Peyer's patch (tissue), 4 donors: ENCODE measurements around the gene EPB41L1. TPM values are rescaled to one million over a fixed set of nuclear protein-coding genes. Genes with fewer than 3 reads are reported as not detected.

Experiments used
- DNase-seq, 3 donors: peaks; one replicate each; pipeline ENCODE4 v3.0.0-alpha.2; 2017 to 2019
- H3K27ac ChIP-seq, 4 donors: fragments of 200-600 bp; sonication (generic); one replicate each; pipeline ENCODE4 v1.5.1; 2016 to 2019
- H3K27me3 ChIP-seq, 2 donors: fragments of 200-600 bp; sonication (generic); one replicate each; pipeline ENCODE4 v1.5.1; 2019
- H3K36me3 ChIP-seq, 3 donors: fragments of 200-600 bp; sonication (generic); one replicate each; pipeline ENCODE4 v1.5.1; 2016 to 2019
- H3K4me1 ChIP-seq, 4 donors: fragments of 200-600 bp; sonication (generic); one replicate each; pipeline ENCODE4 v1.5.1; 2016 to 2019
- H3K4me3 ChIP-seq, 4 donors: fragments of 200-600 bp; sonication (generic); 1 replicate in 3 of 4; 2 replicates in 1 of 4; pipeline ENCODE4 v1.5.1; 2016 to 2019; ENCODE audit warnings: mild to moderate bottlenecking in 1 of 4
- H3K9me3 ChIP-seq, 4 donors: fragments of 200-600 bp; sonication (generic); one replicate each; pipeline ENCODE4 v1.5.1; 2016 to 2019; ENCODE audit warnings: mild to moderate bottlenecking in 1 of 4
- POLR2A ChIP-seq, 2 donors: fragments of 450-650 bp; IDR thresholded peaks; one replicate each; pipeline ENCODE4 v1.5.1; 2017; ENCODE audit warnings: antibody characterized with exemption in 2 of 2, mild to moderate bottlenecking in 2 of 2, moderate library complexity in 2 of 2
- total RNA-seq, 4 donors: library from RNA; depleted of rRNA; stranded (reverse); fragments of >200 nt; gene quantifications; one replicate each; pipeline ENCODE4 v1.1.0, GENCODE V29; 2016
- TF ChIP-seq, protein P1 (sequence below), 6 experiments: fragments of 450-650 bp in 4 of 6; fragments of 200-600 bp in 2 of 6; sonication (generic) in 1 of 6; IDR thresholded peaks; one replicate each; pipeline ENCODE4 v1.5.1; 2017 to 2019; ENCODE audit warnings: antibody characterized with exemption in 6 of 6, mild to moderate bottlenecking in 3 of 6, moderate library complexity in 1 of 6

Gene EPB41L1
- total RNA-seq, 4 donors from 2014 or later = 23.1 to 104 (median 57.2) TPM

DNA sequence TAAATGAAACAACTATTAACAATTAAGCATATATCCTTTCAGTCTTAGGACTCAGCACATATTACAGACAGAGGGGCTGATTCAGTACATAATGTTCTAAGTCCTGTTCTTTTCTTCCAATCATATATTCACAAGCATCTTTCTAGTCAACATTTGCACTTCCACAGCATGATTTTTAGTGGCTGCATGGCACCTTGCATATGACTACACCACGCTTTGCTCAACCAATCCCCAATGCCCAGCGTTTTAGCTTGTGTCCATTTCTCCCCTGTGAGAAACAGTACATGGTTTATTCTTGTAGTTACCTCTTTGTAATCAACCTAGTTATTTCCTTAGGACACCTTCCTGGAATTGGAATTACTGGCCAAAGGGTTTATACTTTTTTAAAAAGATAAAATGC lies 115.0 kb downstream of the EPB41L1 start:
- H3K36me3 ChIP-seq = no peaks in the 10 kb centered on the region
- no peak overlapping the region for H3K4me3 ChIP-seq
- H3K9me3 ChIP-seq = no peaks in the 10 kb centered on the region
- H3K27ac ChIP-seq = no peak overlapping the region
- no peaks in the 10 kb centered on the region for H3K4me1 ChIP-seq
- no peak for DNase-seq
- H3K27me3 ChIP-seq = no peaks in the 10 kb centered on the region
- TF ChIP-seq, protein P1, sequence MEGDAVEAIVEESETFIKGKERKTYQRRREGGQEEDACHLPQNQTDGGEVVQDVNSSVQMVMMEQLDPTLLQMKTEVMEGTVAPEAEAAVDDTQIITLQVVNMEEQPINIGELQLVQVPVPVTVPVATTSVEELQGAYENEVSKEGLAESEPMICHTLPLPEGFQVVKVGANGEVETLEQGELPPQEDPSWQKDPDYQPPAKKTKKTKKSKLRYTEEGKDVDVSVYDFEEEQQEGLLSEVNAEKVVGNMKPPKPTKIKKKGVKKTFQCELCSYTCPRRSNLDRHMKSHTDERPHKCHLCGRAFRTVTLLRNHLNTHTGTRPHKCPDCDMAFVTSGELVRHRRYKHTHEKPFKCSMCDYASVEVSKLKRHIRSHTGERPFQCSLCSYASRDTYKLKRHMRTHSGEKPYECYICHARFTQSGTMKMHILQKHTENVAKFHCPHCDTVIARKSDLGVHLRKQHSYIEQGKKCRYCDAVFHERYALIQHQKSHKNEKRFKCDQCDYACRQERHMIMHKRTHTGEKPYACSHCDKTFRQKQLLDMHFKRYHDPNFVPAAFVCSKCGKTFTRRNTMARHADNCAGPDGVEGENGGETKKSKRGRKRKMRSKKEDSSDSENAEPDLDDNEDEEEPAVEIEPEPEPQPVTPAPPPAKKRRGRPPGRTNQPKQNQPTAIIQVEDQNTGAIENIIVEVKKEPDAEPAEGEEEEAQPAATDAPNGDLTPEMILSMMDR (IDR thresholded peaks at IDR 0.05) = no peak
- no peak for TF ChIP-seq POLR2A (IDR thresholded peaks at IDR 0.05)

DNA sequence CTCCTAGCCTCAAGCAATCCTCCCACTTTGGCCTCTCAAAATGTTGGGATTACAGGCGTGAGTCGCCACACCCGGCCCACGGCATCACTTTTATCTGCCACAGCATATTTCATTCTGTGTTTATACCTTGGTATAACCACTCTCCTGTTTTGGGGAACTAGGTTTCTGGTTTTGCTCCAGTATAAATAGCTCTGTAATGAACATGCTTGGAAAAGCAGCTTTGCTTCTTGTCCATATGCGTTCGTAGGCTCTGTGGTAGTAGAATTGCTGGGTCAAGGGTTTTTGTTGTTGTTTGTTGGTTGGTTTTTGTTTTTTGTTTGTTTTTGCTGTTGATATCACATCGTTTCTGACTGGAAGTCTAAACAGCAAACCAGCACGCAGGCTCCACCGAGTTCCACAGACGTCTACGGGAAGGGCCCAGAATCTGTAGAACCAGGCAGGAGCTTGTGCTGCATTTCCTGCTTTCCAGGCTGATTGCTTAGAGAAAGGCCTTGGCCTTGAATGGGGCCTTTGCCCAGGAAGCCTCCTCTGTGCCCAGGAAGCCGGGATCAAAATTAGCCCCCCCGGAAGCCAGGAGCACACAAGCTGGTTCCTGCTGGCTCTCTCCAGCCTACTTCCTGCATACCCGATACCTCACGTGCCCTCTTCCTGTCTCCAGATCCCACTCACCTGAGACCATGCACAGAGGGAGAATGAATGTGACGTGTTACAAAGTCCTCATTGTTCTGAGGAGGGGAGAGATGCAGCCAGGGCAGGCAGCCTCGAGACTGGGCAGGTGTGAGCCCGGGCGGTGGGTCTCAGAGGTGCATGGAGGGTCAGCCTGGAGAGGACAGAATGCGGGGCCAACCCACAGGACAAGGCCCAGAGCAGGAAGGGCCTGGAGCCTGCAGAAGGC lies 116.5 kb downstream of the EPB41L1 start:
- Histone ChIP-seq H3K36me3 (no peaks in the 10 kb centered on the region), H3K4me3 (no peak overlapping the region), H3K9me3 (no peaks in the 10 kb centered on the region), H3K27me3 (no peaks in the 10 kb centered on the region), H3K27ac (no peak overlapping the region), H3K4me1 (no peaks in the 10 kb centered on the region)
- no peak for TF ChIP-seq POLR2A (IDR thresholded peaks at IDR 0.05)
- TF ChIP-seq, protein P1 (IDR thresholded peaks at IDR 0.05) = no peak
- DNase-seq = no peak

DNA sequence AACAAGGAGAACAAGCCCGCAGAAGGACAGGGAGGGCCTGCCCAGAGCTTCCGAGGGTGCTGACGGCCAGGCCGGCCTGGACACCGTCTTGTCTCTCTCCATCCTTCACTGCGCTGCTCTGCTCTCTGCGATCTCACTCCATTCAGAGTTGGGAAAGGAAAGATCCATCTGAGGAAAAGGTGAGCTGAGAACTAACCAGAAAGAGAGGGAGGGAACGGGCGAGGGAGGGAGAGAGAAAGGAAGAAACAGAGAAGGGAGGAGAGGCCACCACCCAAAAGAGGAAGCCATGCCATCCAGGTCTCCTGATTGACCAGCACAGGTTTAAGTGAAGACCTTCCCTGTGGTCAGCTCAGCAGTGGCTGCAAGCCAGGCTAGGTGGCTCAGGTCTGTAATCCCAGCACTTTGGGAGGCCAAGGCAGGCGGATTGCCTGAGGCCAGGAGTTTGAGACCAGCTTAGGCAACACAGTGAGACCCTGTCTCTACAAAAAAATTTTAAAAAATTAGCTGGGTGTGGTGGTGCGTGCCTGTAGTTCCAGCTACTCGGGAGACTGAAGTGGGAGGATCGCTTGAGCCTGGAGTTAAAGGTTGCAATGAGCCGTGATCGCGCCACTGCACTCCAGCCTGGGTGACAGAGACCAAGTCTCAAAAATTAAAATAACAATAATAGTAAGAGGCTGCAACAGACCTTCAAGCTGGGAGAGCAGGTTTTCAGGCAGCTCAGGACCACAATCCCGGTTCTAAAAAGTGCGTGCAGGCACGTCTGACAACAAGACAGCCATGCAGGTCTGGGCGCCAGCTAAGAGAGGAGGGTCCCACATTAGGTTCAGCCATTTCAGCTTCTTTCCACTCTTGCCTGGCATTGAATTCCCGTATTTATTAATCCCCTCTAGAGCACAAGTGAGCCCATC lies 117.4 kb downstream of the EPB41L1 start:
- H3K36me3 ChIP-seq = no peaks in the 10 kb centered on the region
- no peak for DNase-seq
- H3K27me3 ChIP-seq = no peaks in the 10 kb centered on the region
- no peaks in the 10 kb centered on the region for H3K4me1 ChIP-seq
- no peak overlapping the region for H3K4me3 ChIP-seq
- no peaks in the 10 kb centered on the region for H3K9me3 ChIP-seq
- H3K27ac ChIP-seq = no peak overlapping the region
- TF ChIP-seq, protein P1 (IDR thresholded peaks at IDR 0.05) = no peak
- no peak for TF ChIP-seq POLR2A (IDR thresholded peaks at IDR 0.05)

DNA sequence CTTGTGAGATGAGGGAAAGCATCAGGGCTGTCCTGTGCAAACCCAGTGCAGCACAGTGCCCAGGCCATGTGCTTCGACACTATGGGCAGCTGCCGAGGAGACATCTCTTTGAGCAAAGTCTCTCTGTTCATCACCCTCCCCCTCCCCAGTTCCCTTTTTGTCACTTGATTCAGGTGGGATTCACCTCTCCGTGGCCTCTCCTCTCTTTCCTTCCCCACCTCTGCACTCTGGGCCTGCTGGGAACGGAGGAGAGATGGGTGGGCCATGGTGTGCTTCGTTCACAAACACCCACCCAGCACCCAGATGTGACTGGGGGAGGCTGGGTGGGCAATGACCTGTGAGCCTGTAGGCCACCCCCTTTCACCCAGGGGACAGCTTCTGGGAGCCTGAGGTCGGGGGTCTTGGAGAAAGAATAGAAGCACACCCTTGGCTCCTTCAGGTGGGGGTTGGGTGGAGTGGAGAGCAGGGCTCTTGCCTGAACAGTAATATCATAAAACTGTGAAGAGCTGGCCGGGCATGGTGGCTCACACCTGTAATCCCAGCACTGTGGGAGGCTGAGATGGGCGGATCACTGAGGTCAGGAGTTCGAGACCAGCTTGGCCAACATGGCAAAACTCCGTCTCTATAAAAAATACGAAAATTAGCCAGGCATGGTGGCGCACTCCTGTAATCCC lies 118.1 kb downstream of the EPB41L1 start:
- H3K9me3 ChIP-seq = no peaks in the 10 kb centered on the region
- no peak for DNase-seq
- no peaks in the 10 kb centered on the region for H3K36me3 ChIP-seq
- no peaks in the 10 kb centered on the region for H3K27me3 ChIP-seq
- H3K27ac ChIP-seq = no peak overlapping the region
- no peaks in the 10 kb centered on the region for H3K4me1 ChIP-seq
- TF ChIP-seq, protein P1 (IDR thresholded peaks at IDR 0.05) = no peak
- no peak for TF ChIP-seq POLR2A (IDR thresholded peaks at IDR 0.05)
- H3K4me3 ChIP-seq = no peak overlapping the region

DNA sequence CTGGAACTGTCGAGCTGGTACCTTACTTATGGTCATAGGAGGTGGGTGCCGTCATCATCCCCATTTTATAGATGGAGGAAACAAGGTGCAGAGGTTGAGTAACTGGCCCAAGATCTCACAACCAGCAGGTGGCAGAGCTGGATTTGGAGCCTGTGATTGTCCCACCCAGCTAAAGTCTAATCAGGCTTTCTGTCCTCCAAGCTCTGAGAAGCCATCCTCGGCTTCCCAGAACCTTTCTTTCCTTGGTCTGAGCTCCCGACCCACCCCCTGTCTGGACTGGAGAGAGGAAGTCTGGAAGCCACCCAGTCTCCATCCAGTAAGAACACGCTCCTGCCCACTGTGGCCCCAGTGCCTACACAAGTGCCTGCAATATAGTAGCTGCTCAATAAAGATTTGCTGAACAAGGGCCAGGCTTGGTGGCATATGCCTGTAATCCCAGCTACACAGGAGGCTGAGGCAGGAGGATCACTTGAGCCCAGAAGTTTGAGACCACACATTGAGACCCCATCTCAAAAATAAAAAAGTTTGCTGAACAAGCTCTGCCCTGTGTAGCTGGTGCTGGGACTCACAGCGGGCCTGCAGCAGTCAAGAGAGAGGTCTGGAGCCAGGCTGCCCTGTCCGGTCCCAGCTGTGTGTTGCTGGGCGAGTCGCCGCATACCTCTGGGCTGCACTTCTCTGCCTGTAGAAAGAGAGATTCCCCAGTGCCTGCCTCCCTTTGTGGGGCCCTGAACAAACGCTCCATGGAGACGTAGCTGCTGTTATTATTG lies 119.1 kb downstream of the EPB41L1 start:
- TF ChIP-seq POLR2A (IDR thresholded peaks at IDR 0.05) = no peak
- TF ChIP-seq, protein P1 (IDR thresholded peaks at IDR 0.05) = peak in 2 of 6 experiments; percentile 12 to 18
- Histone ChIP-seq H3K9me3 (no peaks in the 10 kb centered on the region), H3K27me3 (no peaks in the 10 kb centered on the region), H3K36me3 (no peaks in the 10 kb centered on the region), H3K4me3 (no peak overlapping the region), H3K4me1 (no peaks in the 10 kb centered on the region), H3K27ac (no peak overlapping the region)
- no peak for DNase-seq
